Measurements from ENCODE around the gene SAG.

SAG gene

DNA sequence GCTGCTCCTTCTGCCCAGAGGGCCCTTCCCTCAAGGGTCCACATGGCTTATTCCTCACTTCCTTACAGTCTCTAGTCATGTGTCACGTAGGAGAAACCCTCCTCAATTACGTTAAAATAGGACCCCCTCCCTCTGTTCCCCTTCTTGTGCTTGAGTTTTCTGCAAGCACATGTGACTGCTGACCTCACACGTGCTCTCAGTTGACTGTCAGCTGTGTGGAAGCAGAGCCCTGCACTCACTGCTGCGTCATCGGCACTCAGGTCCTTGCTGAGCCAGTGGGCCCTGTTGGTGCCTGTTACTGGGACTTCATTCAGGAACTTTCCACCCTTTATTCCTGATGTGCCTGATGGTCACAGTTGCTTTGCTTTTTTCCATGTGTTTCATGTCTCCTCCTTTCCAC lies 45.1 kb upstream of the SAG start:
- intact Hi-C loops (cut with DNase I; ENCODE audit: low total_unique reads) = no loop called here
- Histone ChIP-seq H3K27me3 (no peaks in the 10 kb centered on the region), H3K4me1 (no peaks in the 10 kb centered on the region), H3K9me3 (no peaks in the 10 kb centered on the region), H3K36me3 (peaks cover 66 to 100% (median 95%) of the 10 kb centered on the region in 3 donors), H3K27ac (no peak overlapping the region), H3K4me3 (no peak overlapping the region)
- DNase-seq = no peak
- TF ChIP-seq, protein P1, sequence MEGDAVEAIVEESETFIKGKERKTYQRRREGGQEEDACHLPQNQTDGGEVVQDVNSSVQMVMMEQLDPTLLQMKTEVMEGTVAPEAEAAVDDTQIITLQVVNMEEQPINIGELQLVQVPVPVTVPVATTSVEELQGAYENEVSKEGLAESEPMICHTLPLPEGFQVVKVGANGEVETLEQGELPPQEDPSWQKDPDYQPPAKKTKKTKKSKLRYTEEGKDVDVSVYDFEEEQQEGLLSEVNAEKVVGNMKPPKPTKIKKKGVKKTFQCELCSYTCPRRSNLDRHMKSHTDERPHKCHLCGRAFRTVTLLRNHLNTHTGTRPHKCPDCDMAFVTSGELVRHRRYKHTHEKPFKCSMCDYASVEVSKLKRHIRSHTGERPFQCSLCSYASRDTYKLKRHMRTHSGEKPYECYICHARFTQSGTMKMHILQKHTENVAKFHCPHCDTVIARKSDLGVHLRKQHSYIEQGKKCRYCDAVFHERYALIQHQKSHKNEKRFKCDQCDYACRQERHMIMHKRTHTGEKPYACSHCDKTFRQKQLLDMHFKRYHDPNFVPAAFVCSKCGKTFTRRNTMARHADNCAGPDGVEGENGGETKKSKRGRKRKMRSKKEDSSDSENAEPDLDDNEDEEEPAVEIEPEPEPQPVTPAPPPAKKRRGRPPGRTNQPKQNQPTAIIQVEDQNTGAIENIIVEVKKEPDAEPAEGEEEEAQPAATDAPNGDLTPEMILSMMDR (IDR thresholded peaks at IDR 0.05) = no peak

DNA sequence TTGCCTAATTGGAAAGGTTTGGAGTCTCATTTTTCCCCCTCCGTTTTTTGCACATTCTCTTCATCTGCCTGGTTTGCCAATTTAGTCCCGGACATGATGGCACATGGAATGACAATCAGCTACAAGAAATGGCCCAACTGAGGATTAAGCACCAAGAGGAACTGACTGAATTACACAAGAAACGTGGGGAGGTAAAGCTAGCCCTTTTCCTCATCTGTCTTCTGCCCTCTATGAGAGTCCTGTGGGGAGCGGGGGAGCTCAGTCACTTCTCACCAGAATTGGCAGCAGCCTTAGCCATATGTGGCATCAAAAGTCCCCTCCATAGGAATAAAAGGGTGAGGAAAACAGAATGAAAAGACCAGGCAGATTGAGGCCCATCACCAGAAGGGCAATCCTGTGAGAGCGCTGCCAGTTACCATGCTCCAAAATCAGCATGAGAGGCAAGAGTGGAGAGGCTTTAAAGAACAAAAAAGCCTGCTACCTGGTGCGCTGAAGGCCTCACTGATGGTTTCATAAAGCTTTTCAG lies 44.5 kb upstream of the SAG start:
- TF ChIP-seq, protein P1 (IDR thresholded peaks at IDR 0.05) = no peak
- Histone ChIP-seq H3K27me3 (no peaks in the 10 kb centered on the region), H3K27ac (no peak overlapping the region), H3K36me3 (peaks cover 62 to 100% (median 99%) of the 10 kb centered on the region in 3 donors), H3K4me3 (no peak overlapping the region), H3K4me1 (no peaks in the 10 kb centered on the region), H3K9me3 (no peaks in the 10 kb centered on the region)
- DNase-seq = no peak
- intact Hi-C loops (cut with DNase I; ENCODE audit: low total_unique reads) = no loop called here

DNA sequence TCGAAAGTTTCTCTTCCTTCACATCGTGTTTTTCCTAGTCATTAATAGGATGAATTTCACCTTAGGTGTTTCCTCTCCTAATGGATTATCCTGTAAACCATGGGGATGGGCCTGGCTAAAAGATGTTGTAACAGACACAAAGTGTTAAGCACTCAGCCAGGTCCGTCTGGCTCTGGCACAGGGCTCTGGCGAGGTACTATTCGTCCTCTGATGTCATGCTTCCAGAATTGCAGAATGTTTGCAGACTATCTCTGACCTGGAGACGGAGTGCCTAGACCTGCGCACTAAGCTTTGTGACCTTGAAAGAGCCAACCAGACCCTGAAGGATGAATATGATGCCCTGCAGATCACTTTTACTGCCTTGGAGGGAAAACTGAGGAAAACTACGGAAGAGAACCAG lies 42.9 kb upstream of the SAG start:
- TF ChIP-seq, protein P1 (IDR thresholded peaks at IDR 0.05) = no peak
- H3K4me3 ChIP-seq = no peak overlapping the region
- no peaks in the 10 kb centered on the region for H3K9me3 ChIP-seq
- no peaks in the 10 kb centered on the region for H3K27me3 ChIP-seq
- H3K4me1 ChIP-seq = no peaks in the 10 kb centered on the region
- intact Hi-C loops (cut with DNase I; ENCODE audit: low total_unique reads) = no loop called here
- peaks cover 60 to 99% (median 98%) of the 10 kb centered on the region in 3 donors for H3K36me3 ChIP-seq
- DNase-seq = no peak
- no peak overlapping the region for H3K27ac ChIP-seq

DNA sequence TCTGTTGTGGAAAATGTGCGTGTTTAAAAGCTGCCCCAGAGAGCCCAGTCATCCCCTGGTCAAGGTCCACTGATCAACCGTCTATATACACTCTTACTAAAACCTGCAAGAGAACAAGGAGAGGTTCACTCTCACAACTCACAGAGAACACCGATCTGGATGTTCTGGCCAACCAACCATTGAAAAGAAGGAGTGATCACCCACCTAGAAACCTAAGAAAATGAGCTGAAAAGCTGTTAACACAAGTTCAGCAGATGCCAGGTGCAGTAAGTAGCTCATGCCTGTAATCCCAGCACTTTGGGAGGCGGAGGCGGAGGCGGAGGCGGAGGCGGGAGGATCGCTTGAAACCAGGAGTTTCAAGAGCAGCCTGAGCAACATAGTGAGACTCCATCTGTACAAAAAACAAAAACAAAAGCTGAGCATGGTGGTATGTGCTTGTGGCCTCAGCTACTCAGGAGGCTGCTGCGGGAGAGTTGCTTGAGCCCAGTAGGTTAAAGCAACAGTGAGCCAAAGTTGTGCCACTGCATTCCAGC lies 41.7 kb upstream of the SAG start:
- no peaks in the 10 kb centered on the region for H3K4me1 ChIP-seq

DNA sequence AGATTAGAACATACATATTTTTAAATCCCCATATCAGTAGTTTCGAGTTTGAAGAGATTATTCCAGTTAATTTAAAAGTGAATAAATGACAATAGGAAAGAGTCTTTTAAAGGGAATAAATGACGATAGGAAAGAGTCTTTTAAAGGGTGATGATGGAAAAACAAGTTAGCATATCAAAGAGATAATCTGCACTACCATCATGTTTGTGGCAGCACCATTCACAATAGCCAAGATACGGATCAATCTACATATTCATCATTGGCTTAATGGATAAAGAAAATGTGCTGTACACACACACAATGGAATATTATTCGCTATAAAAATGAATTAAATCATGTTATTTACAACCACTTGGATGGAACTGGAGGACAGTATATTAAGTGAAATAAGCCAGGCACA lies 41.1 kb upstream of the SAG start:
- TF ChIP-seq, protein P1 (IDR thresholded peaks at IDR 0.05) = no peak
- Histone ChIP-seq H3K27me3 (no peaks in the 10 kb centered on the region), H3K4me3 (no peak overlapping the region), H3K36me3 (peaks cover 63 to 99% (median 95%) of the 10 kb centered on the region in 3 donors), H3K4me1 (no peaks in the 10 kb centered on the region), H3K9me3 (no peaks in the 10 kb centered on the region), H3K27ac (no peak overlapping the region)
- intact Hi-C loops (cut with DNase I; ENCODE audit: low total_unique reads) = no loop called here
- no peak for DNase-seq

More for the DNA sequence above, 41.7 kb upstream of the SAG start:
- TF ChIP-seq, protein P1 (IDR thresholded peaks at IDR 0.05) = no peak
- Histone ChIP-seq H3K27me3 (no peaks in the 10 kb centered on the region), H3K4me3 (no peak overlapping the region), H3K9me3 (no peaks in the 10 kb centered on the region), H3K27ac (no peak overlapping the region), H3K36me3 (peaks cover 61 to 99% (median 95%) of the 10 kb centered on the region in 3 donors)
- DNase-seq = no peak
- intact Hi-C loops (cut with DNase I; ENCODE audit: low total_unique reads) = no loop called here

Measured in tibial artery (tissue), 4 donors.